ENCODE measurements around the gene MELK.

- TF ChIP-seq EZH2 (optimal IDR thresholded peaks at IDR 0.05; ENCODE audit: low read depth, low read length) (no peak), CTCF (IDR thresholded peaks at IDR 0.05; ENCODE audit: low read length) (no peak)
Observed at GRCh38 chr9:36590231-36590630, 17.5 kb downstream of the MELK start.
